ENCODE results near the gene NTN1. TPM values are rescaled to one million over a fixed set of nuclear protein-coding genes. Genes with fewer than 3 reads are reported as not detected.

The NTN1 gene
- total RNA-seq, 1 donor from 2014 or later = 0.45 TPM

DNA sequence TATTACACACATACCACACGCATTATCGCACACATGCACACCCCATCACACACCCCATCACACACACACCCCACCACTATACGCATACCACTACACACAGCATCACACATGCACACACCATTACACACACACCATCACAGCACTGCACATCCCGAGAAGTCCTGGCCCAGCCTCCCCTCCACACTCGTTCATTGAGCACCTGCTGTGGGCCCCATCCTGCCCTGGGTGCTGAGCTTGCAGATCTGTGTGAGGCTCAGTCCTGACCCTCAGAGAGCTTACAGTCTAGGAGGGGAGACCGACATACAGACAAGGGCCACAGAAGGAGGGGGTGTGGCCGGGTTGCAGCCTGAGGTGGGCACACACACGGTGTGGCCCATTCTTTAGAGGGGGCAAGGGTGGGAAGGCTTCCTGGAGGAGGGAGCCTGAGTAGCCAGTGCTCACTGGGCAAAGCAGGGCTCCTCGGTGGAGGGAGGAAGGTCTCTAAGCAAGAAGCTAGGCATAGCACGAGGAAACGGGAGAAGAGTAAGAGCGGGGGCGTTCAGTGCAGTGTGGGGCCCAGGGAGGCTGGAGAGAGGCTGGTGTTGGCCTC, 206.6 kb downstream of the NTN1 start:
- no peak overlapping the region for H3K27ac ChIP-seq
- no peaks in the 10 kb centered on the region for H3K9me3 Mint-ChIP-seq
- peaks cover 26% of the 10 kb centered on the region for H3K27me3 Mint-ChIP-seq (ENCODE audit: insufficient read depth, low read depth)
- H3K9ac ChIP-seq = no peak overlapping the region
- H3K36me3 Mint-ChIP-seq = no peaks in the 10 kb centered on the region
- H4K20me1 ChIP-seq (ENCODE audit: low read depth) = peaks cover 15% of the 10 kb centered on the region
- H3K9me3 ChIP-seq (ENCODE audit: low read depth) = no peaks in the 10 kb centered on the region
- no peaks in the 10 kb centered on the region for H3K36me3 ChIP-seq
- no peak overlapping the region for H3K4me3 ChIP-seq
- no peak for TF ChIP-seq EZH2phosphoT487 (IDR thresholded peaks at IDR 0.05)
- TF ChIP-seq EZH2 (IDR thresholded peaks at IDR 0.05) = no peak
- TF ChIP-seq, protein P1, sequence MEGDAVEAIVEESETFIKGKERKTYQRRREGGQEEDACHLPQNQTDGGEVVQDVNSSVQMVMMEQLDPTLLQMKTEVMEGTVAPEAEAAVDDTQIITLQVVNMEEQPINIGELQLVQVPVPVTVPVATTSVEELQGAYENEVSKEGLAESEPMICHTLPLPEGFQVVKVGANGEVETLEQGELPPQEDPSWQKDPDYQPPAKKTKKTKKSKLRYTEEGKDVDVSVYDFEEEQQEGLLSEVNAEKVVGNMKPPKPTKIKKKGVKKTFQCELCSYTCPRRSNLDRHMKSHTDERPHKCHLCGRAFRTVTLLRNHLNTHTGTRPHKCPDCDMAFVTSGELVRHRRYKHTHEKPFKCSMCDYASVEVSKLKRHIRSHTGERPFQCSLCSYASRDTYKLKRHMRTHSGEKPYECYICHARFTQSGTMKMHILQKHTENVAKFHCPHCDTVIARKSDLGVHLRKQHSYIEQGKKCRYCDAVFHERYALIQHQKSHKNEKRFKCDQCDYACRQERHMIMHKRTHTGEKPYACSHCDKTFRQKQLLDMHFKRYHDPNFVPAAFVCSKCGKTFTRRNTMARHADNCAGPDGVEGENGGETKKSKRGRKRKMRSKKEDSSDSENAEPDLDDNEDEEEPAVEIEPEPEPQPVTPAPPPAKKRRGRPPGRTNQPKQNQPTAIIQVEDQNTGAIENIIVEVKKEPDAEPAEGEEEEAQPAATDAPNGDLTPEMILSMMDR (IDR thresholded peaks at IDR 0.05) = no peak
- no peak for DNase-seq (ENCODE audit: low spot score)
- H3F3A ChIP-seq (ENCODE audit: low read depth) = no peaks in the 10 kb centered on the region
- peaks cover 4% of the 10 kb centered on the region for H3K4me1 Mint-ChIP-seq
- peaks cover 10% of the 10 kb centered on the region for H3K4me1 ChIP-seq
- H3K27me3 ChIP-seq = peaks cover 42% of the 10 kb centered on the region
- H3K4me2 ChIP-seq = no peak overlapping the region
- H2AFZ ChIP-seq (replicated peaks) = no peak overlapping the region
- no peak overlapping the region for H3K27ac Mint-ChIP-seq
- H3K4me3 Mint-ChIP-seq = no peak overlapping the region
- no peaks in the 10 kb centered on the region for H3K79me2 ChIP-seq (ENCODE audit: low read depth)

DNA sequence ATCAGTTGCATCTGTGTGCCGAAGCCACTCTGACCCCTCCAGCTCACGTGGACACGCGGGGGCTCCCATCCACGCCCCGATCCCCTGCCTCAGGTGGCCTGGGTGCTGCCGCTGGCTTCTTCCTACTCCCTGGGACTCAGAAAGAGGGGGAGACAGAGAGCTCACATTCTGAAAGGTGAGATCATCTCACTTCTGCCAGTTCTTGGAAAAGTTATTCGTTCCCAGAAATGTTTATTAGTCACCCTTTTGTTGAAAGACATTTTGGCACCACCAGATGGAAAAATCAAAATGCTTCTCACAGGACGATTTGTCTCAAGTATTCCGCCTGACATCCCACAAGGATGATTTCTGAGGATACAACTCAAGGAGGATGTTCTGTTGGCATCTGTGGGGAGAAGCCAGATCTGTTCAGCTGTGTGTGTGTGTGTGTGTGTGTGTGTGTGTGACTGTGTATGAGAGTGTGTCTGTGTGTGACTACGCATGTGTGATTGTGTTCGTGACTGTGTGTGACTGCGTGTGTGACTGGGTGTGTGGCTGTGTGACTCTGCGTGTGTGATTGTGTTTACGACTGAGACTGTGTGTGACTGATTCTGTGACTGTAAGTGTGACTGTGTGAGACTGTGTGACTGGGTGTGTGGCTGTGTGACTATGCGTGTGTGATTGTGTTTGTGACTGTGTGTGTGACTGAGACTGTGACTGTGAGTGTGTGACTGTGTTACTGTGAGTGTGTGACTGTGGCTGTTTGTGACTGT, 207.3 kb downstream of the NTN1 start:
- DNase-seq (ENCODE audit: low spot score) = no peak
- H3K9me3 ChIP-seq (ENCODE audit: low read depth) = no peaks in the 10 kb centered on the region
- no peak overlapping the region for H2AFZ ChIP-seq (replicated peaks)
- no peak overlapping the region for H3K4me2 ChIP-seq
- H3K4me1 ChIP-seq = peaks cover 10% of the 10 kb centered on the region
- no peak overlapping the region for H3K27ac ChIP-seq
- Mint-ChIP-seq H3K9me3 (no peaks in the 10 kb centered on the region), H3K36me3 (no peaks in the 10 kb centered on the region), H3K4me1 (peaks cover 4% of the 10 kb centered on the region), H3K4me3 (no peak overlapping the region), H3K27ac (no peak overlapping the region), H3K27me3 (ENCODE audit: insufficient read depth, low read depth) (peaks cover 23% of the 10 kb centered on the region)
- H3F3A ChIP-seq (ENCODE audit: low read depth) = no peaks in the 10 kb centered on the region
- H3K36me3 ChIP-seq = no peaks in the 10 kb centered on the region
- H4K20me1 ChIP-seq (ENCODE audit: low read depth) = peaks cover 15% of the 10 kb centered on the region
- H3K4me3 ChIP-seq = no peak overlapping the region
- peaks cover 35% of the 10 kb centered on the region for H3K27me3 ChIP-seq
- H3K9ac ChIP-seq = no peak overlapping the region
- H3K79me2 ChIP-seq (ENCODE audit: low read depth) = no peaks in the 10 kb centered on the region
- TF ChIP-seq, protein P1 (IDR thresholded peaks at IDR 0.05) = no peak
- TF ChIP-seq EZH2 (IDR thresholded peaks at IDR 0.05) = no peak
- no peak for TF ChIP-seq EZH2phosphoT487 (IDR thresholded peaks at IDR 0.05)

DNA sequence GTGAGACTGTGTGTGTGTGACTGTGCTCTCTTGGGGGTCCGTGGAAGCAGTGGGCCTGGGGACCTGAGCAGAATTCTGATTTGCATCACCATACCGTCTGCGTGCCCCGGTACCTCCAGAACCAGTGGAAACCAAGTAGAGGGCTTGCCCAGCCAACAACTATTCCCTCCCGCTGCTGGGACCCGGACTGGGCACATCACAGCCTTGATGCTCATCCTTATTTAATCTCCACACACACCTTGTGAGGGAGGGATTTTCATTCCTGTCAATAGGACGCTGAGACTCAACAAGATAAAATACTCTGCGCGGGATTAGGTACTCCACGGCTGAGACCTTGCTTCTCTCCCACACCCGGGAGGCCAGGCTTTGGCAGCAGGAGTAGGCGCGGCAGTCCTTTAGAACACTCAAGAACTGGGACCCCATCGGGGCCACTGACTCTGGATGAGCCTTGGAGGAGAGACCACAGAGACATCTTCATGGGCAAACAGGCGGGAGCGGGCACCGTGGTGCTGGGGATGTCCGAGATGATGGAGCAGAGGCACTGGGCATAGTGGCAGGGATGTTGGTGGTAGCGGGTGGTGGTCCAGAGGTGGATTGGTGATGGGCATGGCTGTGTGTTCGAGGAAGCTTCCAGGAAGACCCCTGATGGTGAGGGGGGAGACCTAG, 208.0 kb downstream of the NTN1 start:
- Mint-ChIP-seq H3K36me3 (no peaks in the 10 kb centered on the region), H3K4me1 (peaks cover 4% of the 10 kb centered on the region), H3K27ac (no peak overlapping the region), H3K4me3 (no peak overlapping the region), H3K9me3 (no peaks in the 10 kb centered on the region), H3K27me3 (ENCODE audit: insufficient read depth, low read depth) (peaks cover 16% of the 10 kb centered on the region)
- H3K79me2 ChIP-seq (ENCODE audit: low read depth) = no peaks in the 10 kb centered on the region
- peaks cover 28% of the 10 kb centered on the region for H3K27me3 ChIP-seq
- no peaks in the 10 kb centered on the region for H3K9me3 ChIP-seq (ENCODE audit: low read depth)
- TF ChIP-seq EZH2phosphoT487 (IDR thresholded peaks at IDR 0.05) = no peak
- TF ChIP-seq EZH2 (IDR thresholded peaks at IDR 0.05) = no peak
- TF ChIP-seq, protein P1 (IDR thresholded peaks at IDR 0.05) = no peak
- H2AFZ ChIP-seq (replicated peaks) = no peak overlapping the region
- H3K36me3 ChIP-seq = no peaks in the 10 kb centered on the region
- no peak overlapping the region for H3K27ac ChIP-seq
- DNase-seq (ENCODE audit: low spot score) = no peak
- no peak overlapping the region for H3K4me3 ChIP-seq
- H3K4me1 ChIP-seq = peaks cover 10% of the 10 kb centered on the region
- H3F3A ChIP-seq (ENCODE audit: low read depth) = no peaks in the 10 kb centered on the region
- no peak overlapping the region for H3K9ac ChIP-seq
- H4K20me1 ChIP-seq (ENCODE audit: low read depth) = peaks cover 13% of the 10 kb centered on the region
- H3K4me2 ChIP-seq = no peak overlapping the region
